AG04450 (cell line): ENCODE measurements around the gene NR5A2. TPM values are rescaled to one million over a fixed set of nuclear protein-coding genes. Genes with fewer than 3 reads are reported as not detected.
A peak's percentile ranks its signal among the peaks of the same experiment; 100 is the strongest.

ENCODE experiments used
- CTCF ChIA-PET: fragments of 300-600, 350-600 bp; formaldehyde crosslinking; extraction: SDS; loops from one replicate; lab custom pipeline; 2022; ENCODE audit warnings: antibody characterized with exemption, inconsistent platforms; lab: Charles Lee
- POLR2A ChIA-PET: fragments of 350-600 bp; formaldehyde crosslinking; extraction: SDS; loops from one replicate; lab custom pipeline; 2021; ENCODE audit warnings: antibody characterized with exemption, inconsistent platforms; lab: Yijun Ruan, JAX
- DNase-seq: peaks from one replicate; pipeline ENCODE4 v3.0.0-alpha.2; 2011; ENCODE audit warnings: low read depth, low spot score
- H3K27ac ChIP-seq: one replicate; pipeline ENCODE4 v1.5.1; 2012; ENCODE audit warnings: low read depth, low read length, control low read depth
- H3K27me3 ChIP-seq: one replicate; pipeline ENCODE4 v1.6.0; 2012; ENCODE audit warnings: low read length; ENCODE audit not compliant: control insufficient read depth, insufficient read depth
- H3K4me3 ChIP-seq: 2 replicates; pipeline ENCODE4 v1.5.1; 2011; ENCODE audit warnings: mild to moderate bottlenecking, low read depth, low read length, control low read depth
- H3K9me3 ChIP-seq: 2 replicates; pipeline ENCODE4 v1.5.1; 2012; ENCODE audit warnings: low read length; ENCODE audit not compliant: control insufficient read depth, insufficient read depth
- CTCF ChIP-seq: IDR thresholded peaks from 2 replicates; pipeline ENCODE4 v1.5.1; 2011; ENCODE audit warnings: low read depth, low read length, control low read depth, inconsistent platforms
- polyA plus RNA-seq: library from polyadenylated mRNA; depleted of rRNA; stranded (reverse); fragments of >200 nt; gene quantifications from 2 replicates; pipeline ENCODE4 v1.2.3, GENCODE V29; 2011

Gene NR5A2
- polyA plus RNA-seq, 1 experiment, result 0.02 TPM

GRCh38 chr1:200136384-200136783, 108.9 kb downstream of the NR5A2 start:
- CTCF ChIA-PET, result interaction anchor here (0.6 to 1.2 kb wide), 2 partner anchors 43 to 172 kb away, joined by 3 read pairs; no protein-coding TSS in a partner anchor
- H3K27me3 ChIP-seq, result no peaks in the 10 kb centered on the region
- no peak for TF ChIP-seq CTCF
- H3K4me3 ChIP-seq, result no peak overlapping the region
- H3K27ac ChIP-seq, result no peak overlapping the region
- no peaks in the 10 kb centered on the region for H3K9me3 ChIP-seq
- DNase-seq, result no peak
- POLR2A ChIA-PET, result no interaction called here

- DNase-seq, result peak; percentile 29
- POLR2A ChIA-PET, result no interaction called here
- CTCF ChIA-PET, result interaction anchor here (0.7 to 2.5 kb wide), 36 partner anchors 11 to 455 kb away, joined by 3 to 16 read pairs (median 4); no protein-coding TSS in a partner anchor
- TF ChIP-seq CTCF, result peak; percentile 77
- Histone ChIP-seq H3K9me3 (no peaks in the 10 kb centered on the region), H3K27ac (no peak overlapping the region), H3K27me3 (no peaks in the 10 kb centered on the region), H3K4me3 (no peak overlapping the region)
Measured at GRCh38 chr1:200139661-200140250, 112.2 kb downstream of the NR5A2 start.

- ChIA-PET POLR2A (no interaction called here), CTCF (interaction anchor here (0.5 to 1.2 kb wide), 3 partner anchors 17 to 343 kb away, joined by 3 to 5 read pairs (median 4); no protein-coding TSS in a partner anchor)
- Histone ChIP-seq H3K9me3 (peaks cover 10% of the 10 kb centered on the region; the same call in 1 of the 2 replicates), H3K4me3 (no peak overlapping the region), H3K27ac (no peak overlapping the region), H3K27me3 (no peaks in the 10 kb centered on the region)
- no peak for TF ChIP-seq CTCF
- no peak for DNase-seq
Measured at GRCh38 chr1:200143347-200143746, 115.8 kb downstream of the NR5A2 start.

GRCh38 chr1:200146100-200146499, 118.6 kb downstream of the NR5A2 start:
- DNase-seq, result no peak
- ChIA-PET POLR2A (no interaction called here), CTCF (no interaction called here)
- no peak overlapping the region for H3K27ac ChIP-seq
- peaks cover 10% of the 10 kb centered on the region; the same call in 1 of the 2 replicates for H3K9me3 ChIP-seq
- H3K27me3 ChIP-seq, result no peaks in the 10 kb centered on the region
- no peak for TF ChIP-seq CTCF
- no peak overlapping the region for H3K4me3 ChIP-seq

- ChIA-PET POLR2A (no interaction called here), CTCF (no interaction called here)
- Histone ChIP-seq H3K27me3 (no peaks in the 10 kb centered on the region), H3K27ac (no peak overlapping the region), H3K9me3 (peaks cover 10% of the 10 kb centered on the region; the same call in 1 of the 2 replicates), H3K4me3 (no peak overlapping the region)
- no peak for TF ChIP-seq CTCF
- no peak for DNase-seq
Measured at GRCh38 chr1:200147094-200147493, 119.6 kb downstream of the NR5A2 start.
